Suppressor macrophage treated with lipopolysaccharide for 4 hours (primary cell): ENCODE results near the gene IGFBP4.

Source experiments
- DNase-seq: peaks from one replicate; pipeline ENCODE4 v3.0.0-alpha.2; 2020

Gene IGFBP4

DNA sequence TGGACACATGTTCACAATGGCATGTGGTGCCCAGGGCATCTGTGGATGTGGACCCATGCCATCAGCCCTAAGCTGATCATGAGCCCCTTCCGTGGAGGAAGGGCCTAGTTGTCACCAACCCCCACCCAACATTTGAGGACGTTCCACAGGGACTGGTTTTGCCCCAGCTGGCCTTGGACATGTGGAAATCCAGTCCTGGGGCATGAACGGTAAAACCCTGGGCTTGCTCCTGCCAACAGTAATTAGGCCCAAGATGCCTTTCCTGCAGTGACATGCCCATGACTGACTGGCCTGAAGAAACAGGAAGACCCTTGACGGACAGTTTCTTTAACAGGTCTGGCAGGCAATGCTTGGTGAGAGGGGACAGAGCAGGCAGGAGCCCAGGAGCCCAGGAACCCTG lies 50.4 kb downstream of the IGFBP4 start:
- DNase-seq = no peak

DNA sequence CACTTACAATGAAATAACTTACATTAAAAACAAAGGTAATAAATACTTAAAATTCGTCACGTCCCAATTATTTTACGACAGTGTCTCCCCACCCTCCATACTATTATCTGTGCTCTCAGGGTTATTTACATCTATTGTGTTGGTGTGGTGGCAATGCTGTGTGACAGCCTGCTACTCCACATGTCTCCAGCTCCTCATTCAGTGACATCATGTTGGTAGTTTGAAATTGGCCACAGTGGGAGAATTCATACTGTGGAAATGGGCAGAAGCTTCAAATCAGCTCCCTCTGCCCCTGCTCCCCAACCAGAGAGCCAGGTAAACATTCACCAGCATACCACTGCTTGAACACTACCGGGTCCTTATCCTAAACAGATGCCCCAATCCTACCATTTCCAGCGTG lies 51.9 kb downstream of the IGFBP4 start:
- no peak for DNase-seq

DNA sequence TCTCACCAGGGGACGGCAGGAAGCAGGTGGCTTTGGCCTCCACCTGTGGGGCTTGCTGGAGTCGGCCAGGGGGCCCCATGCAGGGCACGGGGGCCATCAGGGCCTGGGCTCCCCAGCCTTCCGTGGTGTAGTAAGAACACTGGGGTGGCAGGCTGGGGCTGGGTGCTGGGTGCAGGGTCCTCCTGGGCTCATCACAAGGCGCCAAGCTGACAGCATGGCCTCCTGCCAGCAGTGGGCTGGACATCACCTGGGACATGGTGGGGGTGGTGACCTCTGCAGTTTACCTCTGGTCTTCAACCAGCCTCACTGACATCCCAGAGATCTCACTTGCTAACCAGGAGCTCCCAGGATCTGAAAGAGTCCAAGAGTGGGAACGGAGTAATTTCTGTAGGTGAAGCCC lies 52.9 kb downstream of the IGFBP4 start:
- DNase-seq = no peak

- no peak for DNase-seq
Observed at GRCh38 chr17:40496634-40497420, 53.6 kb downstream of the IGFBP4 start.

DNA sequence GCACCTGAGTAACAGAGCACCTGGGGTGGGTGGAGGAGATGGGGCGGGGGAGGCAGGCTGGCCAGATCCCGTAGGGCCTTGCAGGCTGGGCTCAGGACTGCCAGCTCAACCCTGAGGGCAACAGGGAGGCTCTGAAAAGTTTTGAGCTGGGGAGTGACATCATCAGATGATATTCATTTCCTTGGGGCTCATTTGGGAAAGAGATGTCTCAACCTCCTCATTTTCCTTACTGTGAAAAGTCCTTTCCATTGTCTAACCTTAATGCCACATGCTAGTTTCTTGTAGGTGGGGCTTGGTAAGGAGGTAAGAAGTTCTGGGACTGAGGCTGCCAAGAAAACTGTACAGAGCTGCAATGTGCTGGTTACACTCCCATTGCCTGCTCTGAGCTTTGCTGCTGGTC lies 54.4 kb downstream of the IGFBP4 start:
- DNase-seq = no peak

DNA sequence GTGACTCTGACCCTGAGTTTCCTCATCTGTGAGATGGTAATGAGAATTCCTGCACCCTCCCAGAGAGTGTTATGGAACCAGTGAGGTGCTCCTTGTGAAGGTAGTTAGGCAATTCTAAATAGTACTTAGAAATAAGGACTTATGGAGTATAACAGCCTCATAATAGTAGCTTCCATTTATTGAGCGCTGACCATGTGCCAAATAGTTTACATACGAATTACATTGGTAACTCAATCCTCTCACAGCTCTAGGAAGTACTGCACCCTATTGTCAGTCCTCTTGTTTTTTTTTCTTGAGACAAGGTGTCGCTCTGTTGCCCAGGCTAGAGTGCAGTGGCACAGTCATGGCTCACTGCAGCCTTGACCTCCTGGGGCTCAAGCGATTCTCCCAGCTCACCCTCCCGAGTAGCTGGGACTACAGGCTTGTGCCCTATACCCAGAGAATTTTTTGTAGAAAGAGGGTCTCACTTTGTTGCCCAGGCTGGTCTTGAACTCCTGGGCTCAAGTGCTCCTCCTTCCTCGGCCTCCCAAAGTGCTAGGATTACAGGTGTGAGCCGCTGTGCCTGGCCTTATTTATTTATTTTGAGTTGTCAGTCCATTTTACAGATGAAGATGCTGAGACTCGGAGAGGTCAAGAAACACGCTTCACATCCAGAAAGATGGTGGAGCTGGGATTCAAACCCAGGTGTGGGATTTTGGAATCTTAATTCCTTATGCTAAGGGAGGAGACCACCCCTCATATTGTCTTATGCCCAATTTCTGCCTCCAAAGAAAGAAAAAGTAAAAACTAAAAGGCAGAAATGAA lies 55.2 kb downstream of the IGFBP4 start:
- no peak for DNase-seq

DNA sequence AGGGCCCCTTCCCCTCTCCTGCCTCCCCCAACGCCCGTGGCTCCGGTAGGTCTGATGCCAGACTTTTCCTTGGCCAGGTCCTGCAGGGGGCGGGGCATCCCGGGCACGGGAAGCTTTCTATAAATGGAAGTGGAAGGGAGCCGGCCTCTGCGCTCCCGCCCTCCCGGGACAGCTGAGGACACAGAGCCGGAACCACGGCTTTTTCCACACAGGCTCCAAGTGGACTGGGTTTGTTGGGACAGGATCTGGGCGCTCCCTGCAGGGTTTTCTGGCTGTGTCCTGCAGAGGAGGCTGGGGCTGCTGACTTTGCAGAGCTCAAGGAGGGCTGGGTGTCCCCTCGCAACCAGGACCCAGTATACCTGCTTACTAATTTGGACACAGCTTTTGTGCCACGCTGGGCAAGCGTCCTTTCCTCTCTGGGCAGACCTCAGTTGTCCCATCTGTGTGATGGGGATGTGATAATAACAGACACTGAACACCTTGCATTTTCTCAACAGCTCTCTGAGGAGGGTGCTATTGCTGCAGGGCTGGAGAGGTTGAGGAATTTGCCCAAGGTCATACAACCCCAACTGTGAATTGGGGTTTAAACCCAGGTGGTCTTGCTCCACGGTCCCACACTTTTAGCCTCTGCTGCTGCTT lies 56.4 kb downstream of the IGFBP4 start:
- DNase-seq = no peak

GRCh38 chr17:40500190-40500589 lies 56.9 kb downstream of the IGFBP4 start:
- no peak for DNase-seq

DNA sequence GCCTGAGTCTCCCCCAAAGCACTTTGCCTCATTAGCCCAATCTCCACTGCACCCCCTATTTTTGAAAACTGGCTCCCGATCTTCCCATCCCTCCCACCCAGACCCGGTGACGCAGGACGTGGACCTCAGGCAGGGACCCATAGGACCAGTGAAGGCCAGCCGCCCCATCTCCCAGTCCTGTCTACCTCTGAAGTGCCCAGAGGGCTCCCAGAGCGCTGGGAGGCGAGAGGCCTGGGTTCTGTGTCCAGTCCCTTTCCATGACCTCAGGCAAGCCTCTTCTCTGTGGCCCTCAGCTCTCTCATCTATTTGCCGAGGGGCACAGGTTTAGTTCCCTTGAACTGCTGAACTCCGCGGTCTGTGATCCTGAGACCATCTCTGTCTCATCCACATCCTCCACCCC lies 57.5 kb downstream of the IGFBP4 start:
- no peak for DNase-seq

GRCh38 chr17:40501499-40501911 lies 58.3 kb downstream of the IGFBP4 start, which contains the start of gene TNS4:
Gene TNS4 (minus strand): TSS chr17:40501623. CDS start chr17:40496425, 5,198 bp downstream.
- no peak for DNase-seq

- no peak for DNase-seq
Observed at GRCh38 chr17:40502716-40503115, 59.5 kb downstream of the IGFBP4 start.

- no peak for DNase-seq
Observed at GRCh38 chr17:40503154-40503553, 59.9 kb downstream of the IGFBP4 start.

GRCh38 chr17:40506786-40507185 lies 63.5 kb downstream of the IGFBP4 start:
- no peak for DNase-seq
